ENCODE measurements around the gene CHSY3.

Gene CHSY3

GRCh38 chr5:129945774-129946270, 41.6 kb downstream of the CHSY3 start:
- peak; percentile 13 for DNase-seq

- no peak for DNase-seq
Observed at GRCh38 chr5:129951039-129951438, 46.8 kb downstream of the CHSY3 start.

- no peak for DNase-seq
Observed at GRCh38 chr5:129958581-129958980, 54.3 kb downstream of the CHSY3 start.

- peak; percentile 21 for DNase-seq
Observed at GRCh38 chr5:129960831-129961230, 56.6 kb downstream of the CHSY3 start.

GRCh38 chr5:129962506-129962905, 58.2 kb downstream of the CHSY3 start:
- no peak for DNase-seq

GRCh38 chr5:129963359-129963758, 59.1 kb downstream of the CHSY3 start:
- peak; percentile 95 for DNase-seq

GRCh38 chr5:129966071-129966470, 61.8 kb downstream of the CHSY3 start:
- DNase-seq: no peak

GRCh38 chr5:129971714-129972113, 67.4 kb downstream of the CHSY3 start:
- DNase-seq: peak; percentile 89

GRCh38 chr5:129972465-129973141, 68.3 kb downstream of the CHSY3 start:
- no peak for DNase-seq

GRCh38 chr5:129973716-129974426, 69.6 kb downstream of the CHSY3 start:
- DNase-seq: peak; percentile 72

GRCh38 chr5:129977810-129978209, 73.5 kb downstream of the CHSY3 start:
- no peak for DNase-seq

GRCh38 chr5:129978270-129978669, 74.0 kb downstream of the CHSY3 start:
- no peak for DNase-seq

GRCh38 chr5:129988453-129988852, 84.2 kb downstream of the CHSY3 start:
- DNase-seq: no peak

GRCh38 chr5:129991780-129992179, 87.5 kb downstream of the CHSY3 start:
- no peak for DNase-seq

GRCh38 chr5:129996896-129997295, 92.6 kb downstream of the CHSY3 start:
- peak; percentile 81 for DNase-seq

- no peak for DNase-seq
Observed at GRCh38 chr5:130000460-130000859, 96.2 kb downstream of the CHSY3 start.

- no peak for DNase-seq
Observed at GRCh38 chr5:130002183-130002582, 97.9 kb downstream of the CHSY3 start.

GRCh38 chr5:130002876-130003275, 98.6 kb downstream of the CHSY3 start:
- DNase-seq: no peak

GRCh38 chr5:130011986-130012385, 107.7 kb downstream of the CHSY3 start:
- DNase-seq: no peak

GRCh38 chr5:130017173-130017572, 112.9 kb downstream of the CHSY3 start:
- DNase-seq: no peak

GRCh38 chr5:130018641-130019040, 114.4 kb downstream of the CHSY3 start:
- no peak for DNase-seq

- no peak for DNase-seq
Observed at GRCh38 chr5:130021000-130021399, 116.7 kb downstream of the CHSY3 start.

- DNase-seq: no peak
Observed at GRCh38 chr5:130021876-130022275, 117.6 kb downstream of the CHSY3 start.

GRCh38 chr5:130023604-130024003, 119.3 kb downstream of the CHSY3 start:
- DNase-seq: no peak

All from fibroblast of skin of scalp (primary cell).